Measurements from ENCODE around the gene TNS1.

The TNS1 gene

DNA sequence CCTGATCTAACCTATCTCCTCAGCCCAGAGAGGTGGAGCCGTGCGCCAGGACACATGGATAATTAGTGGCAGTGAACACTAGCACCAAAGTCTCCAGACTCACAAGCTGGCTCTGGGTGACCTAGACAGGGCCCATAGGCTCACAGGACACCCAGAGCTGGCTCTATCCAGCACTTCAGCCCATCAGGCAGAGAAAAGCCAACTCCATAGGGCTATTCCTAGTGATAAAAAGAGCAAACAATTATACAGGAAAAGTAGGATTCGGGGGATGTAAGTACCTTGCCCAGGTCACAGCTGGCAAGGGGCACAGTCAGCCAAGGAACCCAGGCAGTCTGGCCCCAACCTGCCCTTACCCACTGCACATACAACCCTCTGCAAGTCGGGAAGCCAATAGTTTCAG lies 178.6 kb downstream of the TNS1 start:
- H3K36me3 ChIP-seq (ENCODE audit: control insufficient read depth, insufficient read depth, low read length) = no peaks in the 10 kb centered on the region
- no peaks in the 10 kb centered on the region for H3K9me3 ChIP-seq (ENCODE audit: control insufficient read depth, insufficient read depth, low read length)
- H3K9ac ChIP-seq (ENCODE audit: low read depth, low read length) = no peak overlapping the region
- H3K4me1 ChIP-seq (ENCODE audit: control insufficient read depth, insufficient read depth, low read length) = no peaks in the 10 kb centered on the region
- H3K27me3 ChIP-seq (ENCODE audit: control insufficient read depth, insufficient read depth, low read length) = no peaks in the 10 kb centered on the region
- no peak overlapping the region for H3K4me3 ChIP-seq (ENCODE audit: low read depth, low read length)

DNA sequence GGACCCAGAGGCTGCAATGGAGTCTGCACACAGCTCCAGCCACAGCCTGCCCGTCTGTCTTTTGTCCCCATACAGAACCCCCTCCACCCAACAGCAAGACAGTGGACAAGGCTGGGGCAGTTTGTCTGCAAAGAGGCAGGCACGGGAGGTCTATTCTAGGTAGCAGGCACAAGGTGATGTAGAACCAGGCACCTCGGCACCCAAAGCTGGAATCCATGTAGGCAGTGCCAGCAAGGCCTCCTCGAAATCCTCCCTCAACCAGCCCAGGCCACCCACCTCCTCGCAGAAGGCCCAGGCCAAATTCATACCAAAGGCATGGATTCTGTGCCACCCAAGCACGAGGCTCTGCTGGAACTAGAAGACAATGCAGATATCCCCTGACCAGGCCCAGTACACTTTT lies 179.2 kb downstream of the TNS1 start:
- no peak overlapping the region for H3K9ac ChIP-seq (ENCODE audit: low read depth, low read length)
- H3K4me3 ChIP-seq (ENCODE audit: low read depth, low read length) = no peak overlapping the region
- H3K4me1 ChIP-seq (ENCODE audit: control insufficient read depth, insufficient read depth, low read length) = no peaks in the 10 kb centered on the region
- H3K9me3 ChIP-seq (ENCODE audit: control insufficient read depth, insufficient read depth, low read length) = no peaks in the 10 kb centered on the region
- H3K36me3 ChIP-seq (ENCODE audit: control insufficient read depth, insufficient read depth, low read length) = no peaks in the 10 kb centered on the region
- no peaks in the 10 kb centered on the region for H3K27me3 ChIP-seq (ENCODE audit: control insufficient read depth, insufficient read depth, low read length)

DNA sequence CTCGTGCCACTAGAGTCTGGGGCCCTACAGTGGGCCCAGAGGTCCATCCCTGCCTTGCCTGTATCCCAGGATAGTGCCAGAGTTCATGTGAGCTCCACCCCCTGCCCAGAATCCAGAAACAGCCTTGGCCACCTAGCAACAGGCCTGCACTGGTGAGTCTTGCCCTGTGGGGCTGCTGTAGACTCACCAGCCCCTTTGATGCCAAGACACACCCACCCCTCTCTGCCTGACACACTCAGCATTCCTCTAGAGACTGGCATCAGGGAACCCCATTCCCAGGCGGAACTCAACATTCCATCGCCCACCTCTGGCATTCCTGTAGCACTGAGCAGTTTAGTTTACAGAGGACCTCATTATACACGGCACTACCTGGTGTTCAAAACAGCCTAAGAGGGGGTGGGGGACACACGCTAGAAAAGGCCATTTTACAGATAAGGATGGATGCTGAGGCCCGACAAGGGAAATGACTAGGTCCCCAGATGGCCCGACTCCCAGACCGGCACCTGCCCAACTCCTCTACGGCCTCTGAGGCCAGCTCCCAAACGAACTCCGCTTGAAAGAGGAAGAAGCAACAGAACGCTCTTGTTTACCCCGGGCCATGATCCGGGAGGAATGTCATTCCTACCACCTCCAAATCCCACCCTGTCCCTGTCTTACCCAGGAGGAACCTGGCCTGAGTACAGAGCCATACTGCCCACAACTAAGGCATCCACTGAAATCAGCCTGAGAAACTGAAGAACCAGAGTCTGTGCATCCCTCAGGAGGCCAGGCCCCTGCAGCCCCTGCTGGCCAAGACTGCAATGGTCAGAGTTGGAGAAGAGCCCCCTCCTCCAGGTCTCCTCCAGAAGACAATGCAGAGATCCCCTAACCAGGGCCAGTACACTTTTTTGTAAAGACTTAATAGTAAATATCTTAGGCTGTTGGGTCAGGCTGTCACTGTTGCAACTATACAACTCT lies 180.2 kb downstream of the TNS1 start:
- Histone ChIP-seq H3K9me3 (ENCODE audit: control insufficient read depth, insufficient read depth, low read length) (no peaks in the 10 kb centered on the region), H3K4me1 (ENCODE audit: control insufficient read depth, insufficient read depth, low read length) (no peaks in the 10 kb centered on the region), H3K9ac (ENCODE audit: low read depth, low read length) (no peak overlapping the region), H3K4me3 (ENCODE audit: low read depth, low read length) (no peak overlapping the region), H3K36me3 (ENCODE audit: control insufficient read depth, insufficient read depth, low read length) (no peaks in the 10 kb centered on the region), H3K27me3 (ENCODE audit: control insufficient read depth, insufficient read depth, low read length) (no peaks in the 10 kb centered on the region)

DNA sequence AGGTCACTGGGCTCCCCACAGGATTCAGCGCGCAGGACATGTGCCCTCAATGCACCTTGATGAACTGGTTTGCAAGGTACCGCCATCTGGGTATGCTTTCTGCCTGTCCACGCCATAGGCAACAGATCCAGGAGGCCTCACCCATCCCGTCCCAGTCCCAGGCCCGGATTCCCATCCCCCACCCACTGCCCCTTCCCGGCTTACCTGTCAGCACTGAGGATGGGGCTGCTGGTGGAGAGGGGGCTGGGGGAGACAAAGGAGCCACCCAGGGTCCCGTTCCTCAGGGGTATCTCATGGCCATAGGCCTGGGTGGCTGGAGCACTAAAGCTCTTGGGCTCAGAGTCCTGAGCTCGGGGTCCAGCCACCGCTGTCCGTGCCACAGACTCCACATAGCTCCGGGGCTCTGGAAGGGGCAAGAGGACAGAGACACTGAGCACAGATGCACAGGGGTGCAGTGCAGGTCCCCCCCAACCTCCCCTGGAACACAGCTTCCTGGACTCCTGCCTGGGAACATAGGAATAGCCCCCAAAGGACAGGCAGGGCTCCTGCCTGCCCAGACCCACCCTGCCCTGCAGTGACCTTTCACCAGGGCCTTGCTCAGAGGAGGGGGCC lies 181.2 kb downstream of the TNS1 start:
- H3K27me3 ChIP-seq (ENCODE audit: control insufficient read depth, insufficient read depth, low read length) = no peaks in the 10 kb centered on the region
- H3K36me3 ChIP-seq (ENCODE audit: control insufficient read depth, insufficient read depth, low read length) = no peaks in the 10 kb centered on the region
- no peaks in the 10 kb centered on the region for H3K9me3 ChIP-seq (ENCODE audit: control insufficient read depth, insufficient read depth, low read length)
- no peak overlapping the region for H3K4me3 ChIP-seq (ENCODE audit: low read depth, low read length)
- H3K9ac ChIP-seq (ENCODE audit: low read depth, low read length) = no peak overlapping the region
- H3K4me1 ChIP-seq (ENCODE audit: control insufficient read depth, insufficient read depth, low read length) = no peaks in the 10 kb centered on the region

GRCh38 chr2:217820904-217821303 lies 181.9 kb downstream of the TNS1 start:
- no peak overlapping the region for H3K4me3 ChIP-seq (ENCODE audit: low read depth, low read length)
- H3K9ac ChIP-seq (ENCODE audit: low read depth, low read length) = no peak overlapping the region
- no peaks in the 10 kb centered on the region for H3K4me1 ChIP-seq (ENCODE audit: control insufficient read depth, insufficient read depth, low read length)
- no peaks in the 10 kb centered on the region for H3K36me3 ChIP-seq (ENCODE audit: control insufficient read depth, insufficient read depth, low read length)
- no peaks in the 10 kb centered on the region for H3K9me3 ChIP-seq (ENCODE audit: control insufficient read depth, insufficient read depth, low read length)
- no peaks in the 10 kb centered on the region for H3K27me3 ChIP-seq (ENCODE audit: control insufficient read depth, insufficient read depth, low read length)

GRCh38 chr2:217820091-217820819 lies 182.5 kb downstream of the TNS1 start:
- no peak overlapping the region for H3K9ac ChIP-seq (ENCODE audit: low read depth, low read length)
- H3K36me3 ChIP-seq (ENCODE audit: control insufficient read depth, insufficient read depth, low read length) = no peaks in the 10 kb centered on the region
- H3K27me3 ChIP-seq (ENCODE audit: control insufficient read depth, insufficient read depth, low read length) = no peaks in the 10 kb centered on the region
- no peak overlapping the region for H3K4me3 ChIP-seq (ENCODE audit: low read depth, low read length)
- no peaks in the 10 kb centered on the region for H3K9me3 ChIP-seq (ENCODE audit: control insufficient read depth, insufficient read depth, low read length)
- no peaks in the 10 kb centered on the region for H3K4me1 ChIP-seq (ENCODE audit: control insufficient read depth, insufficient read depth, low read length)

GRCh38 chr2:217818293-217818850 lies 184.4 kb downstream of the TNS1 start:
- Histone ChIP-seq H3K36me3 (ENCODE audit: control insufficient read depth, insufficient read depth, low read length) (no peaks in the 10 kb centered on the region), H3K9ac (ENCODE audit: low read depth, low read length) (no peak overlapping the region), H3K4me3 (ENCODE audit: low read depth, low read length) (no peak overlapping the region), H3K27me3 (ENCODE audit: control insufficient read depth, insufficient read depth, low read length) (no peaks in the 10 kb centered on the region), H3K9me3 (ENCODE audit: control insufficient read depth, insufficient read depth, low read length) (no peaks in the 10 kb centered on the region), H3K4me1 (ENCODE audit: control insufficient read depth, insufficient read depth, low read length) (no peaks in the 10 kb centered on the region)

- no peak overlapping the region for H3K4me3 ChIP-seq (ENCODE audit: low read depth, low read length)
- H3K4me1 ChIP-seq (ENCODE audit: control insufficient read depth, insufficient read depth, low read length) = no peaks in the 10 kb centered on the region
- no peaks in the 10 kb centered on the region for H3K27me3 ChIP-seq (ENCODE audit: control insufficient read depth, insufficient read depth, low read length)
- H3K9ac ChIP-seq (ENCODE audit: low read depth, low read length) = no peak overlapping the region
- no peaks in the 10 kb centered on the region for H3K36me3 ChIP-seq (ENCODE audit: control insufficient read depth, insufficient read depth, low read length)
- no peaks in the 10 kb centered on the region for H3K9me3 ChIP-seq (ENCODE audit: control insufficient read depth, insufficient read depth, low read length)
Measured at GRCh38 chr2:217817466-217818292, 185.1 kb downstream of the TNS1 start.

GRCh38 chr2:217816396-217816869 lies 186.4 kb downstream of the TNS1 start:
- no peaks in the 10 kb centered on the region for H3K4me1 ChIP-seq (ENCODE audit: control insufficient read depth, insufficient read depth, low read length)
- H3K36me3 ChIP-seq (ENCODE audit: control insufficient read depth, insufficient read depth, low read length) = no peaks in the 10 kb centered on the region

GRCh38 chr2:217813828-217814227 lies 189.0 kb downstream of the TNS1 start:
- no peaks in the 10 kb centered on the region for H3K4me1 ChIP-seq (ENCODE audit: control insufficient read depth, insufficient read depth, low read length)
- peaks cover 3% of the 10 kb centered on the region for H3K36me3 ChIP-seq (ENCODE audit: control insufficient read depth, insufficient read depth, low read length)
- H3K4me3 ChIP-seq (ENCODE audit: low read depth, low read length) = no peak overlapping the region

More at GRCh38 chr2:217816396-217816869, 186.4 kb downstream of the TNS1 start:
- no peaks in the 10 kb centered on the region for H3K9me3 ChIP-seq (ENCODE audit: control insufficient read depth, insufficient read depth, low read length)
- no peak overlapping the region for H3K4me3 ChIP-seq (ENCODE audit: low read depth, low read length)
- no peak overlapping the region for H3K9ac ChIP-seq (ENCODE audit: low read depth, low read length)
- H3K27me3 ChIP-seq (ENCODE audit: control insufficient read depth, insufficient read depth, low read length) = no peaks in the 10 kb centered on the region

DNA sequence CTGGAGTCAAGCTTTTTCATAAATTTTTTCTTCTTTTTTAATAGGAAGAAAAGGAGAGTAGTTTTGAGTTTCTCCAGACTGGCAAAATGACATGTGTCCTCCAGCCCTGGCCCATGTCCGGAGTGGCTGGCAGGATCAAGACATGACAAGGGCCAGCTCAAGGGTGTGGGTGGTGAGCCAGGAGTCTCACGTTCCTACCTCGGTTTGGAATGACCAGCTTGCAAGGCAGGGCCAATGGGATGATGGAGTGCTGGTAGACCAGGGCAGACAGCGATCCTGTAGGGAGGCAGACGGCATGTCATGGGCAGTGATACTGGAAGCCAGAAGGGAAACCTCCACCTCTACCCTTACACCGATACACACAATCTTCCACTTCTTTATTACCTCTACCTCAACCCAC lies 190.6 kb downstream of the TNS1 start:
- H3K4me3 ChIP-seq (ENCODE audit: low read depth, low read length) = no peak overlapping the region

More at GRCh38 chr2:217813828-217814227, 189.0 kb downstream of the TNS1 start:
- H3K9me3 ChIP-seq (ENCODE audit: control insufficient read depth, insufficient read depth, low read length) = no peaks in the 10 kb centered on the region
- H3K9ac ChIP-seq (ENCODE audit: low read depth, low read length) = no peak overlapping the region
- H3K27me3 ChIP-seq (ENCODE audit: control insufficient read depth, insufficient read depth, low read length) = no peaks in the 10 kb centered on the region

More for the DNA sequence above, 190.6 kb downstream of the TNS1 start:
- H3K36me3 ChIP-seq (ENCODE audit: control insufficient read depth, insufficient read depth, low read length) = peaks cover 3% of the 10 kb centered on the region
- no peaks in the 10 kb centered on the region for H3K27me3 ChIP-seq (ENCODE audit: control insufficient read depth, insufficient read depth, low read length)
- H3K9ac ChIP-seq (ENCODE audit: low read depth, low read length) = no peak overlapping the region
- H3K4me1 ChIP-seq (ENCODE audit: control insufficient read depth, insufficient read depth, low read length) = no peaks in the 10 kb centered on the region
- no peaks in the 10 kb centered on the region for H3K9me3 ChIP-seq (ENCODE audit: control insufficient read depth, insufficient read depth, low read length)

Measured in iPS-15b (cell line).